Neutrophil (primary cell): ENCODE results near the gene GPN2.

Experiments
- H3K27ac ChIP-seq: fragments of 200-600 bp; sonication (generic); 2 replicates; pipeline ENCODE4 v1.5.1; 2016; ENCODE audit warnings: mild to moderate bottlenecking, moderate library complexity
- H3K27me3 ChIP-seq: fragments of 200-600 bp; sonication (generic); 2 replicates; pipeline ENCODE4 v1.6.0; 2016; ENCODE audit warnings: mild to moderate bottlenecking
- H3K36me3 ChIP-seq: fragments of 200-600 bp; sonication (generic); 2 replicates; pipeline ENCODE4 v1.5.1; 2017
- H3K4me1 ChIP-seq, 2 experiments: fragments of 200-600 bp in 1 of 2; sonication (generic) in 1 of 2; 1 replicate in 1 of 2; 2 replicates in 1 of 2; pipeline versions ENCODE4 v1.5.1 to v1.6.1; 2013 to 2016; ENCODE audit warnings: low read depth in 1 of 2, low read length in 1 of 2, mild to moderate bottlenecking in 1 of 2, moderate library complexity in 1 of 2; ENCODE audit not compliant: control insufficient read depth in 1 of 2, insufficient read depth in 1 of 2
- H3K4me3 ChIP-seq, 2 experiments: fragments of 200-600 bp in 1 of 2; sonication (generic) in 1 of 2; 1 replicate in 1 of 2; 2 replicates in 1 of 2; pipeline ENCODE4 v1.5.1; 2013 to 2016; ENCODE audit warnings: low read depth in 1 of 2, low read length in 1 of 2, mild to moderate bottlenecking in 1 of 2, moderate library complexity in 1 of 2
- H3K9me3 ChIP-seq: fragments of 200-600 bp; sonication (generic); 2 replicates; pipeline ENCODE4 v1.5.1; 2016
- CTCF ChIP-seq: fragments of 200-600 bp; sonication (generic); IDR thresholded peaks from 2 replicates; pipeline ENCODE4 v1.5.1; 2016; ENCODE audit warnings: antibody characterized with exemption

The GPN2 gene

GRCh38 chr1:26897351-26897750, 7.3 kb upstream of the GPN2 start:
- H3K36me3 ChIP-seq: peaks cover 46% of the 10 kb centered on the region
- H3K4me3 ChIP-seq: no peak overlapping the region
- H3K4me1 ChIP-seq: peaks cover 19 to 28% of the 10 kb centered on the region in 2 experiments
- no peak overlapping the region for H3K27ac ChIP-seq
- H3K27me3 ChIP-seq: no peaks in the 10 kb centered on the region
- no peaks in the 10 kb centered on the region for H3K9me3 ChIP-seq
- TF ChIP-seq CTCF: no peak

- no peak overlapping the region for H3K4me3 ChIP-seq
- H3K4me1 ChIP-seq: peaks cover 17% of the 10 kb centered on the region in 2 experiments
- H3K27ac ChIP-seq: no peak overlapping the region
- no peaks in the 10 kb centered on the region for H3K27me3 ChIP-seq
- H3K9me3 ChIP-seq: no peaks in the 10 kb centered on the region
- H3K36me3 ChIP-seq: peaks cover 52% of the 10 kb centered on the region
- no peak for TF ChIP-seq CTCF
Observed at GRCh38 chr1:26894263-26894662, 4.2 kb upstream of the GPN2 start.

DNA sequence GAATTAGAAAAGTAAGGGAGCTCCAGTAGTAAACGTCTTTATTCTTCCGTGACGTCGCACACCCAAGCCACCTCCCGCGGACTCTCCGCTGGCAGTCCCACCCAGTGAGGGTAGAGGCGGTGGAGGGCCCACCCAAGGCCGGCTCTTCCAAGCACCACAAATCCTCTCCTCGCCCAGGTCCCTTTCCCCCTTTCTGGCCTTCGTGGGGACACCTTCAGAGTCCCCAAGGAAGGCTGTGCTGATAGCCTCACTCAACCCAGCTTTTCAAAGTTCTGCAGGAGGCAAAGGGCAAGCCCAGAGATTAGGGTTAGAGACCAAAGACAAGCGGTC, 349 bp upstream of the GPN2 start:
- H3K4me3 ChIP-seq: peak overlapping the region; percentile 82
- H3K36me3 ChIP-seq: peaks cover 67% of the 10 kb centered on the region
- peaks cover 16 to 18% of the 10 kb centered on the region in 2 experiments for H3K4me1 ChIP-seq
- H3K27me3 ChIP-seq: no peaks in the 10 kb centered on the region
- TF ChIP-seq CTCF: no peak
- H3K27ac ChIP-seq: peak overlapping the region; percentile 92
- H3K9me3 ChIP-seq: no peaks in the 10 kb centered on the region

- no peak overlapping the region for H3K27ac ChIP-seq
- no peaks in the 10 kb centered on the region for H3K9me3 ChIP-seq
- TF ChIP-seq CTCF: no peak
- no peaks in the 10 kb centered on the region for H3K27me3 ChIP-seq
- peaks cover 16 to 18% of the 10 kb centered on the region in 2 experiments for H3K4me1 ChIP-seq
- H3K36me3 ChIP-seq: peaks cover 69% of the 10 kb centered on the region
- H3K4me3 ChIP-seq: no peak overlapping the region
Observed at GRCh38 chr1:26888231-26888630, 1.9 kb downstream of the GPN2 start.

DNA sequence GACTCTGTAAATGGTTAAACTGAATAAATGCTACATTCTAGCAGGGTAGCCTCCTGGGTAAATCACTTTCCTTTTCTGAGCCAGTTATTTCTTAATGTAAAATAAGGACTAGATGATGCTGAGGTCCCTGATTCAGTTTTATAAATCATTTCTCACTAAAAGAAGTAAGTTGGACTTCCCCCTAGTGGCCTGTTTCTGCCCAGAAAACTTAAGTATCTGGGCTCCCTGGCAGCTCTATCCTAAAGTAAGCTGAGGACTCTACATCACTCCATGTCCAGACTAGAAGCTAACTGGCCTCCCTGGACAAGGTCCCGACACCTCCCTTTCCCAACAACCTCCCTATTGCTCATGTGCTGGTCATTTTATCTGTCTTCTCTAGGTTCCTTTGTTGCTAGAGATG, 3.0 kb downstream of the GPN2 start:
- no peak overlapping the region for H3K27ac ChIP-seq
- peaks cover 69% of the 10 kb centered on the region for H3K36me3 ChIP-seq
- H3K27me3 ChIP-seq: no peaks in the 10 kb centered on the region
- no peak for TF ChIP-seq CTCF
- H3K4me3 ChIP-seq: no peak overlapping the region
- no peaks in the 10 kb centered on the region for H3K9me3 ChIP-seq
- peaks cover 16 to 18% of the 10 kb centered on the region in 2 experiments for H3K4me1 ChIP-seq
